MM.1S (cell line): ENCODE measurements around the gene TCF12.
"Not testable (repeated sequence)": the region's sequence is repeated elsewhere in the genome, so short reads cannot be mapped to it uniquely, and the experiment has no call there.

Source experiments
- DNase-seq: peaks from one replicate; pipeline ENCODE4 v3.0.0-alpha.2; 2015
- H2AFZ ChIP-seq: fragments of 300-600 bp; sonication (generic); 2 replicates; pipeline ENCODE4 v1.6.0; 2016; ENCODE audit warnings: antibody characterized with exemption, low read length
- H3F3A ChIP-seq: fragments of 300-600 bp; sonication (generic); 2 replicates; pipeline ENCODE4 v1.6.1; 2016; ENCODE audit warnings: mild to moderate bottlenecking, antibody characterized with exemption, low read length, moderate library complexity, mixed read lengths; ENCODE audit not compliant: insufficient read depth
- H3K27ac ChIP-seq: fragments of 300-600 bp; sonication (generic); 2 replicates; pipeline ENCODE4 v1.5.1; 2016; ENCODE audit warnings: mild to moderate bottlenecking, low read length
- H3K27me3 ChIP-seq: fragments of 300-600 bp; sonication (generic); replicated peaks from 2 replicates; pipeline ENCODE4 v1.6.0; 2016; ENCODE audit warnings: low read length; ENCODE audit not compliant: insufficient read depth
- H3K36me3 ChIP-seq: fragments of 300-600 bp; sonication (generic); replicated peaks from 2 replicates; pipeline ENCODE4 v1.6.1; 2016; ENCODE audit warnings: mild to moderate bottlenecking, low read length, mixed read lengths; ENCODE audit not compliant: insufficient read depth
- H3K4me1 ChIP-seq: fragments of 300-600 bp; sonication (generic); 2 replicates; pipeline ENCODE4 v1.6.1; 2016; ENCODE audit warnings: low read length, mixed read lengths
- H3K4me2 ChIP-seq: fragments of 300-600 bp; sonication (generic); 2 replicates; pipeline ENCODE4 v1.6.0; 2016; ENCODE audit warnings: low read depth, low read length
- H3K4me3 ChIP-seq: fragments of 300-600 bp; sonication (generic); 2 replicates; pipeline ENCODE4 v1.5.1; 2016; ENCODE audit warnings: low read length, mixed read lengths
- H3K79me2 ChIP-seq: fragments of 300-600 bp; sonication (generic); 2 replicates; pipeline ENCODE4 v1.6.1; 2016; ENCODE audit warnings: mixed run types, low read length, mixed read lengths
- H3K9ac ChIP-seq: fragments of 300-600 bp; sonication (generic); 2 replicates; pipeline ENCODE4 v1.6.1; 2016; ENCODE audit warnings: low read length, mixed read lengths
- H3K9me2 ChIP-seq: fragments of 300-600 bp; sonication (generic); replicated peaks from 2 replicates; pipeline ENCODE4 v1.6.1; 2016; ENCODE audit warnings: mild to moderate bottlenecking, low read length, mixed read lengths; ENCODE audit not compliant: insufficient read depth
- H3K9me3 ChIP-seq: fragments of 300-600 bp; sonication (generic); replicated peaks from 2 replicates; pipeline ENCODE4 v1.6.1; 2016; ENCODE audit warnings: mild to moderate bottlenecking, low read length, mixed read lengths; ENCODE audit not compliant: insufficient read depth
- H4K20me1 ChIP-seq: fragments of 300-600 bp; sonication (generic); 2 replicates; pipeline ENCODE4 v1.6.1; 2016; ENCODE audit warnings: mild to moderate bottlenecking, low read length, moderate library complexity, mixed read lengths; ENCODE audit not compliant: insufficient read depth
- CTCF ChIP-seq: fragments of 300-600 bp; sonication (generic); IDR thresholded peaks from 2 replicates; pipeline ENCODE4 v1.5.1; 2016; ENCODE audit warnings: antibody characterized with exemption, low read length, mixed read lengths
- EZH2 ChIP-seq: fragments of 300-600 bp; sonication (generic); optimal IDR thresholded peaks from 2 replicates; pipeline ENCODE3; 2017; ENCODE audit warnings: low read depth, mild to moderate bottlenecking, antibody characterized with exemption, low read length, mixed read lengths
- EZH2phosphoT487 ChIP-seq: fragments of 300-600 bp; sonication (generic); IDR thresholded peaks from 2 replicates; pipeline ENCODE4 v1.6.1; 2018; ENCODE audit warnings: antibody characterized with exemption, low read length

TCF12 gene

GRCh38 chr15:57158997-57159668 is 240.7 kb downstream of the TCF12 start:
- no peak overlapping the region for H3K4me3 ChIP-seq
- no peak for TF ChIP-seq EZH2
- TF ChIP-seq CTCF: no peak
- TF ChIP-seq EZH2phosphoT487: no peak
- H3K4me2 ChIP-seq: no peak overlapping the region
- no peaks in the 10 kb centered on the region for H3K9me2 ChIP-seq
- no peak overlapping the region for H3K9ac ChIP-seq
- no peaks in the 10 kb centered on the region for H3K36me3 ChIP-seq
- no peaks in the 10 kb centered on the region for H3K79me2 ChIP-seq
- no peak overlapping the region for H3K27ac ChIP-seq
- DNase-seq: no peak
- no peak overlapping the region for H2AFZ ChIP-seq
- H4K20me1 ChIP-seq: no peaks in the 10 kb centered on the region
- H3K4me1 ChIP-seq: no peaks in the 10 kb centered on the region
- no peaks in the 10 kb centered on the region for H3K9me3 ChIP-seq
- H3K27me3 ChIP-seq: no peaks in the 10 kb centered on the region
- H3F3A ChIP-seq: no peaks in the 10 kb centered on the region

GRCh38 chr15:57159767-57160166 is 241.3 kb downstream of the TCF12 start:
- no peak overlapping the region for H3K4me3 ChIP-seq
- H2AFZ ChIP-seq: no peak overlapping the region
- no peaks in the 10 kb centered on the region for H3K9me3 ChIP-seq
- H3K36me3 ChIP-seq: no peaks in the 10 kb centered on the region
- TF ChIP-seq EZH2: no peak
- TF ChIP-seq EZH2phosphoT487: no peak
- TF ChIP-seq CTCF: no peak
- H4K20me1 ChIP-seq: no peaks in the 10 kb centered on the region
- H3K9me2 ChIP-seq: no peaks in the 10 kb centered on the region
- no peak overlapping the region for H3K4me2 ChIP-seq
- no peaks in the 10 kb centered on the region for H3K4me1 ChIP-seq
- no peaks in the 10 kb centered on the region for H3K79me2 ChIP-seq
- no peak overlapping the region for H3K9ac ChIP-seq
- DNase-seq: no peak
- no peaks in the 10 kb centered on the region for H3F3A ChIP-seq
- no peak overlapping the region for H3K27ac ChIP-seq
- no peaks in the 10 kb centered on the region for H3K27me3 ChIP-seq

- Histone ChIP-seq H3K4me1 (no peaks in the 10 kb centered on the region), H3K9ac (no peak overlapping the region), H3K36me3 (no peaks in the 10 kb centered on the region), H4K20me1 (no peaks in the 10 kb centered on the region), H3K9me3 (no peaks in the 10 kb centered on the region), H3K27ac (no peak overlapping the region), H3K9me2 (no peaks in the 10 kb centered on the region), H3F3A (no peaks in the 10 kb centered on the region), H3K79me2 (no peaks in the 10 kb centered on the region), H3K4me2 (no peak overlapping the region), H3K27me3 (no peaks in the 10 kb centered on the region), H2AFZ (no peak overlapping the region), H3K4me3 (no peak overlapping the region)
- TF ChIP-seq CTCF (no peak), EZH2phosphoT487 (no peak), EZH2 (no peak)
- DNase-seq: no peak
Measured at GRCh38 chr15:57160823-57161560, 242.5 kb downstream of the TCF12 start.

- not testable (repeated sequence) for H3K36me3 ChIP-seq, H3K9me2 ChIP-seq, H3K79me2 ChIP-seq, H3K9me3 ChIP-seq, H3K4me1 ChIP-seq, H3F3A ChIP-seq, H2AFZ ChIP-seq, DNase-seq, H3K4me2 ChIP-seq, H3K27ac ChIP-seq, H3K27me3 ChIP-seq, H4K20me1 ChIP-seq, H3K4me3 ChIP-seq, H3K9ac ChIP-seq
Measured at GRCh38 chr15:57164251-57164650, 245.8 kb downstream of the TCF12 start.
